Measurements from ENCODE around the gene NHLH2. TPM values are rescaled to one million over a fixed set of nuclear protein-coding genes. Genes with fewer than 3 reads are reported as not detected.

Gene NHLH2
- total RNA-seq, 2 donors from 2014 or later: not detected

- TF ChIP-seq POLR2A (IDR thresholded peaks at IDR 0.05) (no peak), CTCF (IDR thresholded peaks at IDR 0.05) (no peak)
- no peaks in the 10 kb centered on the region for H3K36me3 ChIP-seq (replicated peaks in 1 of 2; ENCODE audit: insufficient read depth in 1 of 2, low read depth in 2 of 2)
- intact Hi-C loops (cut with DNase I): no loop called here
- WGBS, 2 donors: 8 to 20% methylated on average over 14 to 60 of the region's 80 CpGs
- no peaks in the 10 kb centered on the region for H3K9me3 ChIP-seq
- H3K27me3 ChIP-seq: no peaks in the 10 kb centered on the region
- H3K27ac ChIP-seq: peak overlapping the region in 1 of 4 donors; percentile 19
- peak; percentile 74 for ATAC-seq
- DNase-seq: peak; percentile 20 to 43 (median 30)
- peak overlapping the region in 1 of 2 donors; percentile 10 for H3K4me3 ChIP-seq
- peaks cover 9% of the 10 kb centered on the region for H3K4me1 ChIP-seq
These were observed 12.6 kb downstream of the NHLH2 start for GRCh38 chr1:115828101-115829022.

DNA sequence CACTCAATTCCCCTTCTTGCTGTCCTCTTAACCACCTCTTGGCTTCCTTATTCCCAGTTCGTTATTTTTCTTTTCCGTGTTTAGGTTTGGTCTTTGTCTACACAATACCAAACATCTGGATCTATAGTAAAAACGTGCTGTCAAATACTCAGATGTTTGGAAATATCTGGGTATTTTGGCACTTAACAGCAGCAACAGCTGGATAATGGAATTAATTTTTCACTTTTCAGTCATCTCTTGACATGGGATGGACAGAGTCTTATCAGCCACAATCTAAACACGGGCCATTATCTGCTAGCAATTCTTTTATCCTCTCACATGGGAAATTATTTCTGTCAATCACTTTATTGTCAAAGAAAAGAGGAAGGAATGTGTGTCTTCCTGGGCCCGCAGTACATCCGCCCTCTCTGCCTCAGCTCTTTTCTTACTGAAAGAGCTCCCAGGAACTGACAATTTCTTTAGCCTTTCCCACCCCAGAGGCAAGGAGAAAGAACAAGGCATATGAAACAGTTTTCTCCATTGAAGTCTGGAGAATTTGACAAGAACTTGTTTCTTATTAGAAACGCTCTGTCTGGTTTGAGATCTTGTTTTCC is 13.4 kb downstream of the NHLH2 start:
- no peak for DNase-seq
- intact Hi-C loops (cut with DNase I): no loop called here

GRCh38 chr1:115826628-115827027 is 14.3 kb downstream of the NHLH2 start:
- Histone ChIP-seq H3K36me3 (replicated peaks in 1 of 2; ENCODE audit: insufficient read depth in 1 of 2, low read depth in 2 of 2) (no peaks in the 10 kb centered on the region), H3K9me3 (no peaks in the 10 kb centered on the region), H3K27me3 (no peaks in the 10 kb centered on the region), H3K27ac (no peak overlapping the region), H3K4me3 (no peak overlapping the region), H3K4me1 (peaks cover 9% of the 10 kb centered on the region)
- no peak for ATAC-seq
- WGBS, 2 donors: 31 to 34% methylated on average over 3 of the region's 3 CpGs
- intact Hi-C loops (cut with DNase I): no loop called here
- DNase-seq: no peak
- TF ChIP-seq POLR2A (IDR thresholded peaks at IDR 0.05) (no peak), CTCF (IDR thresholded peaks at IDR 0.05) (no peak)

More for the DNA sequence above, 13.4 kb downstream of the NHLH2 start:
- H3K27me3 ChIP-seq: no peaks in the 10 kb centered on the region
- no peak overlapping the region for H3K4me3 ChIP-seq
- H3K9me3 ChIP-seq: no peaks in the 10 kb centered on the region
- no peaks in the 10 kb centered on the region for H3K36me3 ChIP-seq (replicated peaks in 1 of 2; ENCODE audit: insufficient read depth in 1 of 2, low read depth in 2 of 2)
- no peak for ATAC-seq
- no peak overlapping the region for H3K27ac ChIP-seq
- TF ChIP-seq POLR2A (IDR thresholded peaks at IDR 0.05): no peak
- H3K4me1 ChIP-seq: peaks cover 9% of the 10 kb centered on the region
- 61 to 75% methylated on average over 7 of the region's 7 CpGs for WGBS, 2 donors

- Histone ChIP-seq H3K9me3 (no peaks in the 10 kb centered on the region), H3K27ac (no peak overlapping the region), H3K27me3 (no peaks in the 10 kb centered on the region), H3K4me3 (no peak overlapping the region), H3K36me3 (replicated peaks in 1 of 2; ENCODE audit: insufficient read depth in 1 of 2, low read depth in 2 of 2) (no peaks in the 10 kb centered on the region), H3K4me1 (no peaks in the 10 kb centered on the region)
- no peak for ATAC-seq
- DNase-seq: no peak
- TF ChIP-seq CTCF (IDR thresholded peaks at IDR 0.05) (no peak), POLR2A (IDR thresholded peaks at IDR 0.05) (no peak)
- intact Hi-C loops (cut with DNase I): no loop called here
These were observed 18.8 kb downstream of the NHLH2 start for GRCh38 chr1:115822117-115822516.

GRCh38 chr1:115815694-115816093 is 25.2 kb downstream of the NHLH2 start:
- TF ChIP-seq CTCF (IDR thresholded peaks at IDR 0.05) (no peak), POLR2A (IDR thresholded peaks at IDR 0.05) (no peak)
- no peaks in the 10 kb centered on the region for H3K27me3 ChIP-seq
- intact Hi-C loops (cut with DNase I): no loop called here
- no peak overlapping the region for H3K27ac ChIP-seq
- H3K4me3 ChIP-seq: no peak overlapping the region
- peaks cover 18% of the 10 kb centered on the region for H3K4me1 ChIP-seq
- WGBS, 2 donors: 43 to 60% methylated on average over 3 of the region's 3 CpGs
- no peaks in the 10 kb centered on the region for H3K36me3 ChIP-seq (replicated peaks in 1 of 2; ENCODE audit: insufficient read depth in 1 of 2, low read depth in 2 of 2)
- no peak for ATAC-seq
- no peak for DNase-seq
- H3K9me3 ChIP-seq: no peaks in the 10 kb centered on the region

Measured in body of pancreas (tissue), 4 donors.